Measurements from ENCODE around the gene VPS33A.
"Not testable (repeated sequence)": the region's sequence is repeated elsewhere in the genome, so short reads cannot be mapped to it uniquely, and the experiment has no call there.

VPS33A gene

GRCh38 chr12:122295877-122296276, 29.6 kb upstream of the VPS33A start:
- Histone ChIP-seq H3K27ac (ENCODE audit: low read length) (no peak overlapping the region), H3K27me3 (ENCODE audit: insufficient read depth, low read length) (no peaks in the 10 kb centered on the region), H3K4me3 (ENCODE audit: low read length) (no peak overlapping the region), H3K4me1 (ENCODE audit: insufficient read depth, low read length) (no peaks in the 10 kb centered on the region), H3K36me3 (ENCODE audit: insufficient read depth, low read depth, low read length) (no peaks in the 10 kb centered on the region), H3K9me3 (ENCODE audit: insufficient read depth, low read depth, low read length) (no peaks in the 10 kb centered on the region), H3K9ac (ENCODE audit: low read depth, low read length) (no peak overlapping the region)

DNA sequence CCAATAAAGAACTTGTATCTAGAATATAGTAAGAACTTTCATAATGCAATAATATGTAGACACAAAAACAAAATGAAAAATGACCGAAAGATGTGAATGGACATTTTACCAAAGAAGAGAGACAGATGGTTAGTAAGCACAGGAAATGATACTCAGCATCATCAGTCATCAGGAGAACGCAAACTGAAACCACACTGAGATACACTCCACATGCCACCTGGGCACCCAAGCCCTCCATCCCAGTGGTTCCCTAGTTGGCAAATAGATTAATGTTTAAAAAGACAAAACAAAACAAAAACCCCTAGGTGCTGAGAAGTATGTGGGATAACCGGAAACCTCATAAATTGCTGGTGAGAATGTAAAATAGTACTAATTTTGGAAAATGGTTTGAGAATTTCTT, 26.8 kb upstream of the VPS33A start:
- H3K9me3 ChIP-seq (ENCODE audit: insufficient read depth, low read depth, low read length) = no peaks in the 10 kb centered on the region
- no peak overlapping the region for H3K4me3 ChIP-seq (ENCODE audit: low read length)
- H3K36me3 ChIP-seq (ENCODE audit: insufficient read depth, low read depth, low read length) = no peaks in the 10 kb centered on the region
- no peak overlapping the region for H3K27ac ChIP-seq (ENCODE audit: low read length)
- no peaks in the 10 kb centered on the region for H3K4me1 ChIP-seq (ENCODE audit: insufficient read depth, low read length)
- no peak overlapping the region for H3K9ac ChIP-seq (ENCODE audit: low read depth, low read length)
- no peaks in the 10 kb centered on the region for H3K27me3 ChIP-seq (ENCODE audit: insufficient read depth, low read length)

- Histone ChIP-seq H3K36me3 (ENCODE audit: insufficient read depth, low read depth, low read length) (no peaks in the 10 kb centered on the region), H3K27ac (ENCODE audit: low read length) (no peak overlapping the region), H3K9ac (ENCODE audit: low read depth, low read length) (no peak overlapping the region), H3K4me1 (ENCODE audit: insufficient read depth, low read length) (no peaks in the 10 kb centered on the region), H3K4me3 (ENCODE audit: low read length) (no peak overlapping the region), H3K27me3 (ENCODE audit: insufficient read depth, low read length) (no peaks in the 10 kb centered on the region), H3K9me3 (ENCODE audit: insufficient read depth, low read depth, low read length) (no peaks in the 10 kb centered on the region)
Measured at GRCh38 chr12:122291431-122291830, 25.1 kb upstream of the VPS33A start.

GRCh38 chr12:122283680-122284079, 17.4 kb upstream of the VPS33A start:
- no peak overlapping the region for H3K27ac ChIP-seq (ENCODE audit: low read length)

GRCh38 chr12:122282061-122282460, 15.8 kb upstream of the VPS33A start:
- Histone ChIP-seq H3K27me3 (ENCODE audit: insufficient read depth, low read length) (no peaks in the 10 kb centered on the region), H3K9me3 (ENCODE audit: insufficient read depth, low read depth, low read length) (no peaks in the 10 kb centered on the region), H3K36me3 (ENCODE audit: insufficient read depth, low read depth, low read length) (no peaks in the 10 kb centered on the region), H3K27ac (ENCODE audit: low read length) (no peak overlapping the region), H3K4me3 (ENCODE audit: low read length) (no peak overlapping the region), H3K9ac (ENCODE audit: low read depth, low read length) (no peak overlapping the region), H3K4me1 (ENCODE audit: insufficient read depth, low read length) (peaks cover 5% of the 10 kb centered on the region; the same call in 1 of the 2 replicates)

More at GRCh38 chr12:122283680-122284079, 17.4 kb upstream of the VPS33A start:
- H3K27me3 ChIP-seq (ENCODE audit: insufficient read depth, low read length) = no peaks in the 10 kb centered on the region
- no peak overlapping the region for H3K4me3 ChIP-seq (ENCODE audit: low read length)
- H3K9me3 ChIP-seq (ENCODE audit: insufficient read depth, low read depth, low read length) = no peaks in the 10 kb centered on the region
- peaks cover 5% of the 10 kb centered on the region; the same call in 1 of the 2 replicates for H3K4me1 ChIP-seq (ENCODE audit: insufficient read depth, low read length)
- H3K36me3 ChIP-seq (ENCODE audit: insufficient read depth, low read depth, low read length) = no peaks in the 10 kb centered on the region
- no peak overlapping the region for H3K9ac ChIP-seq (ENCODE audit: low read depth, low read length)

DNA sequence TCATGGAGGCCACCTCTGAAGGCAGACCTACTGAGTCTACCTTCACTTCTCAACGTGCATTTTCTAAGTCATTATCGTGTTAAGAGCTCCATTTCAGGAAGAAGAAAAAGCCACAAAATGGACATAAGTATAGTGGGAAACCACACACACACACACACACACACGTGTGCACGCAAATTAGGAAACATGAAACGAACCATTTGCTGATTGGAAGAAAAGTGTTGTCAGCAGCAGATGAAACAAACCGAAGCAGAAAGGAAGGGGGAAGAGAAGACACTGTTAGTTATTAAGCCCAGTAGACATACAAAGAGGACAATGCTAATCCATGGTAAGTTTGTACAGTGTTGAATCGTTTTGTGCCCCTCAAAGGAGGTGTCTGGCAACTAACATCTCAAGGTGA, 9.9 kb upstream of the VPS33A start:
- Histone ChIP-seq H3K4me1 (ENCODE audit: insufficient read depth, low read length) (0 out of 2 replicates have a peak, but pooled peaks cover 2% of the 10 kb centered on the region), H3K9me3 (ENCODE audit: insufficient read depth, low read depth, low read length) (no peaks in the 10 kb centered on the region), H3K4me3 (ENCODE audit: low read length) (no peak overlapping the region), H3K27me3 (ENCODE audit: insufficient read depth, low read length) (no peaks in the 10 kb centered on the region), H3K9ac (ENCODE audit: low read depth, low read length) (no peak overlapping the region), H3K27ac (ENCODE audit: low read length) (no peak overlapping the region), H3K36me3 (ENCODE audit: insufficient read depth, low read depth, low read length) (no peaks in the 10 kb centered on the region)

GRCh38 chr12:122275459-122275858, 9.2 kb upstream of the VPS33A start:
- Histone ChIP-seq H3K27me3 (ENCODE audit: insufficient read depth, low read length) (no peaks in the 10 kb centered on the region), H3K9me3 (ENCODE audit: insufficient read depth, low read depth, low read length) (no peaks in the 10 kb centered on the region), H3K36me3 (ENCODE audit: insufficient read depth, low read depth, low read length) (no peaks in the 10 kb centered on the region), H3K4me3 (ENCODE audit: low read length) (no peak overlapping the region), H3K4me1 (ENCODE audit: insufficient read depth, low read length) (0 out of 2 replicates have a peak, but pooled peaks cover 2% of the 10 kb centered on the region), H3K27ac (ENCODE audit: low read length) (no peak overlapping the region), H3K9ac (ENCODE audit: low read depth, low read length) (no peak overlapping the region)

DNA sequence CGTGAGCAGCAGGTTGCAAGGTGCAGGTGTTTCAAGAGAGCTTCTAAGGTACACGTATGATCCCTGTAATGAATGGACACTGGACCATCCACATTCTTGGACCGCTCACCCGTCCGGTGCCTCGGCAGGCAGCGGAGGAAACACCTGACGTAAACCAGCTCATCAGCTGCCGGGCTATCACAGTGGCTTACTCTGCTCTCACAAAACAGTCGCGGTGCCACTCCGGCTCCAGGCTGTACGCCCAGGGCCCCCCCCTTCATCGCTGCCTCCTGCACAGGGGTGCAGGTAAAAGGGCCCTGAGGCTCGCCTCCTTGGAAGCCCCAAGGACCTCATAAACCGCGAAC, 436 bp downstream of the VPS33A start:
- Histone ChIP-seq H3K27me3 (ENCODE audit: insufficient read depth, low read length) (no peaks in the 10 kb centered on the region), H3K9ac (ENCODE audit: low read depth, low read length) (peak overlapping the region; percentile 88), H3K4me1 (ENCODE audit: insufficient read depth, low read length) (no peaks in the 10 kb centered on the region), H3K4me3 (ENCODE audit: low read length) (peak overlapping the region; percentile 99), H3K36me3 (ENCODE audit: insufficient read depth, low read depth, low read length) (peaks cover 26% of the 10 kb centered on the region), H3K9me3 (ENCODE audit: insufficient read depth, low read depth, low read length) (no peaks in the 10 kb centered on the region), H3K27ac (ENCODE audit: low read length) (peak overlapping the region; percentile 54)

DNA sequence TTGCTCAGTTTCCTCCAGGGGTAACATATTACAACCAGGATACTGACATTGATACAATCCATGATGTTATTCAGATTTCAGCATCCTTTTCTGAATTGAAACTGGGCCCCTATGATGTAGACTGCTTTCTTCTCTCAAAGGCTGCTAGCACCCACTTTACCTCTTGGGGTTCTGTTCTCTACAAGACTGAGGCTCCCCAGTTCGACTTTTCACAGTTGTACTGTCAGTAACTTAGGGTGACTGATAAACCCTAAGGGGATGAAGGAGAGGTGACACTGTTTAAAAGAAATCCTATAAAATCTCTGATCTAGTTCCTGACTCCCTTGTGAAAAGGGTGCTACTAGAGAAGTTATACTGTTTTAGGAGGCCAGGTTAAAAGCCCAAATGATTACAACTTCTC, 818 bp downstream of the VPS33A start:
- no peaks in the 10 kb centered on the region for H3K27me3 ChIP-seq (ENCODE audit: insufficient read depth, low read length)
- peak overlapping the region; percentile 99 for H3K4me3 ChIP-seq (ENCODE audit: low read length)
- H3K27ac ChIP-seq (ENCODE audit: low read length) = peak overlapping the region; percentile 54
- H3K36me3 ChIP-seq (ENCODE audit: insufficient read depth, low read depth, low read length) = peaks cover 28% of the 10 kb centered on the region
- H3K4me1 ChIP-seq (ENCODE audit: insufficient read depth, low read length) = no peaks in the 10 kb centered on the region
- H3K9ac ChIP-seq (ENCODE audit: low read depth, low read length) = peak overlapping the region; percentile 88
- no peaks in the 10 kb centered on the region for H3K9me3 ChIP-seq (ENCODE audit: insufficient read depth, low read depth, low read length)

GRCh38 chr12:122260735-122261134, 5.6 kb downstream of the VPS33A start:
- H3K27ac ChIP-seq (ENCODE audit: low read length); H3K27me3 ChIP-seq (ENCODE audit: insufficient read depth, low read length); H3K9ac ChIP-seq (ENCODE audit: low read depth, low read length); H3K9me3 ChIP-seq (ENCODE audit: insufficient read depth, low read depth, low read length); H3K4me1 ChIP-seq (ENCODE audit: insufficient read depth, low read length); H3K4me3 ChIP-seq (ENCODE audit: low read length): not testable (repeated sequence)
- H3K36me3 ChIP-seq (ENCODE audit: insufficient read depth, low read depth, low read length) = peaks cover 55% of the 10 kb centered on the region

- not testable (repeated sequence) for H3K9ac ChIP-seq (ENCODE audit: low read depth, low read length); H3K4me1 ChIP-seq (ENCODE audit: insufficient read depth, low read length); H3K9me3 ChIP-seq (ENCODE audit: insufficient read depth, low read depth, low read length); H3K27me3 ChIP-seq (ENCODE audit: insufficient read depth, low read length); H3K27ac ChIP-seq (ENCODE audit: low read length); H3K4me3 ChIP-seq (ENCODE audit: low read length)
- peaks cover 54% of the 10 kb centered on the region for H3K36me3 ChIP-seq (ENCODE audit: insufficient read depth, low read depth, low read length)
Measured at GRCh38 chr12:122258939-122259338, 7.4 kb downstream of the VPS33A start.

GRCh38 chr12:122258462-122258861, 7.8 kb downstream of the VPS33A start:
- H3K4me3 ChIP-seq (ENCODE audit: low read length); H3K9ac ChIP-seq (ENCODE audit: low read depth, low read length); H3K27ac ChIP-seq (ENCODE audit: low read length); H3K9me3 ChIP-seq (ENCODE audit: insufficient read depth, low read depth, low read length); H3K27me3 ChIP-seq (ENCODE audit: insufficient read depth, low read length); H3K4me1 ChIP-seq (ENCODE audit: insufficient read depth, low read length): not testable (repeated sequence)
- H3K36me3 ChIP-seq (ENCODE audit: insufficient read depth, low read depth, low read length) = peaks cover 50% of the 10 kb centered on the region

DNA sequence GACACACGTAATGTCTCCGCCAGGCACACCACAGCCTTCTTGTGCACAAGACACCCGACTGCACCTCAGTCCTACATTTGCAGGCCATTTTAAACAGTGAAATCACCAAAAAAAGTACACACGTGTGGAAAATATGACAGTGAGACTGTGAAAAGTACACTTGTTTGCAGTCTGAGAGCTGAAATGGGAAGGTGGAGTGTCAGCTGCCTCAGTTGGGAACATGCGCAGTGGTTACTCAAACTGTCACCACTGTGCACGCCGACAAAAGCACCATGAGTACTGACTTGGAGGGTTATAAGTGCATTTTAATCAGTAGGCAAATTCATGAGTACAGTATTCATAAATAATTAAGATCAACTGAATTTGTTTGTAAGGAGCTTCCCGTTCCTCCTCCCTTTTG, 15.8 kb downstream of the VPS33A start:
- H3K27ac ChIP-seq (ENCODE audit: low read length) = no peak overlapping the region
- no peaks in the 10 kb centered on the region for H3K27me3 ChIP-seq (ENCODE audit: insufficient read depth, low read length)
- no peaks in the 10 kb centered on the region for H3K4me1 ChIP-seq (ENCODE audit: insufficient read depth, low read length)
- no peak overlapping the region for H3K4me3 ChIP-seq (ENCODE audit: low read length)
- no peaks in the 10 kb centered on the region for H3K9me3 ChIP-seq (ENCODE audit: insufficient read depth, low read depth, low read length)
- peaks cover 19% of the 10 kb centered on the region for H3K36me3 ChIP-seq (ENCODE audit: insufficient read depth, low read depth, low read length)
- no peak overlapping the region for H3K9ac ChIP-seq (ENCODE audit: low read depth, low read length)
